Uterus (tissue), 4 donors: ENCODE results near the gene PREPL. TPM values are rescaled to one million over a fixed set of nuclear protein-coding genes. Genes with fewer than 3 reads are reported as not detected.

Experiments used
- DNase-seq, 2 donors: peaks; one replicate each; pipeline ENCODE4 v3.0.0-alpha.2; 2019 to 2020
- H3K27ac ChIP-seq, 2 donors: fragments of 200-600 bp; sonication (generic); 1 replicate in 1 of 2; 2 replicates in 1 of 2; pipeline ENCODE4 v1.5.1; 2016 to 2018
- H3K27me3 ChIP-seq, 2 donors: fragments of 200-600 bp; sonication (generic); one replicate each; pipeline ENCODE4 v1.5.1; 2018 to 2019; ENCODE audit warnings: control low read depth in 1 of 2
- H3K36me3 ChIP-seq, 2 donors: fragments of 200-600 bp; sonication (generic); one replicate each; pipeline ENCODE4 v1.5.1; 2019; ENCODE audit warnings: control low read depth in 1 of 2
- H3K4me1 ChIP-seq, 2 donors: fragments of 200-600 bp; sonication (generic); one replicate each; pipeline ENCODE4 v1.5.1; 2018 to 2019; ENCODE audit warnings: control low read depth in 1 of 2
- H3K4me3 ChIP-seq, 2 donors: fragments of 200-600 bp; sonication (generic); 1 replicate in 1 of 2; 2 replicates in 1 of 2; pipeline ENCODE4 v1.5.1; 2018 to 2019; ENCODE audit warnings: mild to moderate bottlenecking in 1 of 2
- H3K9me3 ChIP-seq, 2 donors: fragments of 200-600 bp; sonication (generic); one replicate each; pipeline ENCODE4 v1.5.1; 2019; ENCODE audit warnings: control low read depth in 1 of 2
- POLR2A ChIP-seq, 2 donors: fragments of 450-650 bp; IDR thresholded peaks; one replicate each; pipeline ENCODE4 v1.6.1; 2016; ENCODE audit warnings: antibody characterized with exemption in 2 of 2, mild to moderate bottlenecking in 1 of 2, moderate library complexity in 1 of 2
- intact Hi-C: fragments of 100-400 bp; cut with DNase I; formaldehyde crosslinking; loops from one replicate; pipeline ENCODE4 v1.15.1; 2023; ENCODE audit warnings: low total_unique reads
- total RNA-seq, 4 donors: library from RNA; depleted of rRNA in 3 of 4; stranded (reverse); fragments of >200 nt in 3 of 4; gene quantifications; one replicate each; pipeline versions ENCODE4 v1.1.0 to v1.2.4, GENCODE V29; 2014 to 2023
- TF ChIP-seq, protein P1 (sequence below), 4 experiments: fragments of 200-600 bp in 2 of 4; fragments of 450-650 bp in 2 of 4; sonication (generic) in 2 of 4; IDR thresholded peaks; one replicate each; pipeline ENCODE4 v1.5.1; 2016 to 2019; ENCODE audit warnings: antibody characterized with exemption in 4 of 4, mild to moderate bottlenecking in 2 of 4, moderate library complexity in 1 of 4
- donor health status: DM: yes; HTN: yes; CAD: no.

Gene PREPL
- total RNA-seq, 4 donors from 2014 or later, result 40.9 to 101 (median 61.1) TPM

- H3K9me3 ChIP-seq, result no peaks in the 10 kb centered on the region
- no peak overlapping the region for H3K4me3 ChIP-seq
- DNase-seq, result no peak
- no peaks in the 10 kb centered on the region for H3K4me1 ChIP-seq
- H3K27me3 ChIP-seq, result no peaks in the 10 kb centered on the region
- intact Hi-C loops, result no loop called here
- H3K27ac ChIP-seq, result no peak overlapping the region
- TF ChIP-seq, protein P1, sequence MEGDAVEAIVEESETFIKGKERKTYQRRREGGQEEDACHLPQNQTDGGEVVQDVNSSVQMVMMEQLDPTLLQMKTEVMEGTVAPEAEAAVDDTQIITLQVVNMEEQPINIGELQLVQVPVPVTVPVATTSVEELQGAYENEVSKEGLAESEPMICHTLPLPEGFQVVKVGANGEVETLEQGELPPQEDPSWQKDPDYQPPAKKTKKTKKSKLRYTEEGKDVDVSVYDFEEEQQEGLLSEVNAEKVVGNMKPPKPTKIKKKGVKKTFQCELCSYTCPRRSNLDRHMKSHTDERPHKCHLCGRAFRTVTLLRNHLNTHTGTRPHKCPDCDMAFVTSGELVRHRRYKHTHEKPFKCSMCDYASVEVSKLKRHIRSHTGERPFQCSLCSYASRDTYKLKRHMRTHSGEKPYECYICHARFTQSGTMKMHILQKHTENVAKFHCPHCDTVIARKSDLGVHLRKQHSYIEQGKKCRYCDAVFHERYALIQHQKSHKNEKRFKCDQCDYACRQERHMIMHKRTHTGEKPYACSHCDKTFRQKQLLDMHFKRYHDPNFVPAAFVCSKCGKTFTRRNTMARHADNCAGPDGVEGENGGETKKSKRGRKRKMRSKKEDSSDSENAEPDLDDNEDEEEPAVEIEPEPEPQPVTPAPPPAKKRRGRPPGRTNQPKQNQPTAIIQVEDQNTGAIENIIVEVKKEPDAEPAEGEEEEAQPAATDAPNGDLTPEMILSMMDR (IDR thresholded peaks at IDR 0.05), result no peak
- no peak for TF ChIP-seq POLR2A (IDR thresholded peaks at IDR 0.05)
- no peaks in the 10 kb centered on the region for H3K36me3 ChIP-seq
Measured at GRCh38 chr2:44367591-44367990, 6.3 kb upstream of the PREPL start.

DNA sequence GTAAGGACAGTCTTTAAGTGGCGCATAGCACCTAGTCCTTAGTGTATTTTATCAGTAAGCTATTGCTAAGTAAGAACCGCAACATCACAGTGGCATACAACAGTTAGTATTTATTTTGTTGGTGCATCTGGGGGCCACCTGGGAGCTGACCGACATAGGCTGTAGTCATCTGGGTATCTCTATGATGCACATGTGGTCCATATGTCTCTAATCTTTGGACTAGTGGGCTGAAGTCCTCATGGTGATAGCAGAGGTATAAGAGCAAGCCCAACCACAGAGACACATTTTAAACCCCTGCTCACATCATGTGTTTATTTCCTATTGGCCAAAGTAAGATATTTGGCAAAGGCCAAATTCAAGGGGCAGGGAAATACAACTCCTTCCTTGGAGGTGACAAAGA, 3.3 kb upstream of the PREPL start:
- intact Hi-C loops, result no loop called here
- no peak for DNase-seq

GRCh38 chr2:44362207-44363015, 1.1 kb upstream of the PREPL start:
- Histone ChIP-seq H3K27ac (peak overlapping the region; percentile 97 to 98), H3K4me3 (peak overlapping the region; percentile 76 to 99), H3K36me3 (no peaks in the 10 kb centered on the region), H3K27me3 (no peaks in the 10 kb centered on the region), H3K9me3 (no peaks in the 10 kb centered on the region), H3K4me1 (peaks cover 0 to 5% of the 10 kb centered on the region in 2 donors)
- intact Hi-C loops, result no loop called here
- TF ChIP-seq, protein P1 (IDR thresholded peaks at IDR 0.05), result peak in 1 of 4 experiments; percentile 1
- TF ChIP-seq POLR2A (IDR thresholded peaks at IDR 0.05), result no peak
- DNase-seq, result peak; percentile 35 to 39

More for the DNA sequence above, 3.3 kb upstream of the PREPL start:
- TF ChIP-seq, protein P1 (IDR thresholded peaks at IDR 0.05), result no peak
- TF ChIP-seq POLR2A (IDR thresholded peaks at IDR 0.05), result no peak
- H3K9me3 ChIP-seq, result no peaks in the 10 kb centered on the region
- H3K4me1 ChIP-seq, result peaks cover 0 to 3% of the 10 kb centered on the region in 2 donors
- H3K36me3 ChIP-seq, result no peaks in the 10 kb centered on the region
- no peak overlapping the region for H3K4me3 ChIP-seq
- no peak overlapping the region for H3K27ac ChIP-seq
- no peaks in the 10 kb centered on the region for H3K27me3 ChIP-seq

- H3K27me3 ChIP-seq, result no peaks in the 10 kb centered on the region
- no peaks in the 10 kb centered on the region for H3K36me3 ChIP-seq
- H3K9me3 ChIP-seq, result no peaks in the 10 kb centered on the region
- H3K27ac ChIP-seq, result peak overlapping the region; percentile 97 to 98
- intact Hi-C loops, result no loop called here
- peaks cover 0 to 5% of the 10 kb centered on the region in 2 donors for H3K4me1 ChIP-seq
- TF ChIP-seq POLR2A (IDR thresholded peaks at IDR 0.05), result no peak
- TF ChIP-seq, protein P1 (IDR thresholded peaks at IDR 0.05), result no peak
- peak overlapping the region; percentile 76 to 99 for H3K4me3 ChIP-seq
- no peak for DNase-seq
Measured at GRCh38 chr2:44360749-44361329, 455 bp downstream of the PREPL start.

DNA sequence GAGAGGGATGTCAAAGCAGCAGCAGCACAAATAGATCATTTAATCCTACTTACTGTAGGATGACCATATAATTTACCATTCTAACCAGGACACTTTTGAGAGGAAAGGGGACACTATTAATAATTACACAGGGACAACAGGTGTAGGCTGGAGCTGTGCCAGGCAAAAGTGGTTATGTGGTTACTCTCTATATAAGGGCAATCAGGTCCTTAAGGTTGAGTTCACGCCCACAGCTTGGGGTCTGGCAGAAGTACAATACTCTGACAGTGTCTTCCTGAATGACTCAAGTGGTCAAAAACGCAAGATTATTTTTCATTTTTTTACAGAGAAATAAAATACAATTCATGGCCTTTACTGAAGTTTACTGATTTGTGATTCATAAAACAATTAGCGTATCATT, 2.8 kb downstream of the PREPL start:
- TF ChIP-seq, protein P1 (IDR thresholded peaks at IDR 0.05), result no peak
- no peak for TF ChIP-seq POLR2A (IDR thresholded peaks at IDR 0.05)
- H3K4me1 ChIP-seq, result peaks cover 0 to 5% of the 10 kb centered on the region in 2 donors
- DNase-seq, result peak in 1 of 2 donors; percentile 31

More for the DNA sequence above, 2.8 kb downstream of the PREPL start:
- no peaks in the 10 kb centered on the region for H3K9me3 ChIP-seq
- no peak overlapping the region for H3K27ac ChIP-seq
- no peaks in the 10 kb centered on the region for H3K36me3 ChIP-seq
- no peaks in the 10 kb centered on the region for H3K27me3 ChIP-seq
- H3K4me3 ChIP-seq, result no peak overlapping the region
- intact Hi-C loops, result no loop called here
